A673 (cell line): ENCODE results near the gene KRTAP5-3. TPM values are rescaled to one million over a fixed set of nuclear protein-coding genes. Genes with fewer than 3 reads are reported as not detected.

Experiments used
- BruUV-seq: library from RNA; stranded (reverse); fragments of 400-500 nt; replicated peaks from 2 replicates; lab custom pipeline; 2021; lab: Mats Ljungman, UMichigan
- CTCF ChIA-PET: fragments of 300-600 bp; sonication (Branson Sonifier 250); formaldehyde crosslinking; loops from one replicate; lab custom pipeline; 2022; ENCODE audit warnings: antibody characterized with exemption; lab: Charles Lee
- POLR2A ChIA-PET: fragments of 300-600 bp; sonication (Branson Sonifier 250); formaldehyde crosslinking; loops from one replicate; lab custom pipeline; 2022; ENCODE audit warnings: antibody characterized with exemption; ENCODE audit not compliant: low non-redundant PET; lab: Charles Lee
- DNase-seq: peaks from one replicate; pipeline ENCODE4 v3.0.0-alpha.2; 2015; ENCODE audit warnings: low spot score
- H3K27ac ChIP-seq: fragments of 200-600 bp; sonication (generic); 2 replicates; pipeline ENCODE4 v1.5.1; 2016; ENCODE audit warnings: mixed run types, low read depth, mild to moderate bottlenecking, mixed read lengths, antibody characterized with exemption, low read length; ENCODE audit not compliant: poor library complexity, severe bottlenecking
- H3K27me3 ChIP-seq: fragments of 200-600 bp; sonication (generic); replicated peaks from 2 replicates; pipeline ENCODE4 v1.6.1; 2017; ENCODE audit warnings: mixed run types, low read depth, mild to moderate bottlenecking, mixed read lengths, antibody characterized with exemption, low read length; ENCODE audit not compliant: insufficient read depth, poor library complexity
- H3K36me3 ChIP-seq: fragments of 200-600 bp; sonication (generic); 2 replicates; pipeline ENCODE4 v1.6.1; 2016; ENCODE audit warnings: mixed run types, mild to moderate bottlenecking, mixed read lengths, antibody characterized with exemption, low read length; ENCODE audit not compliant: insufficient read depth, poor library complexity, severe bottlenecking
- H3K4me1 ChIP-seq: fragments of 200-600 bp; sonication (generic); 2 replicates; pipeline ENCODE4 v1.6.1; 2017; ENCODE audit warnings: mixed run types, mild to moderate bottlenecking, mixed read lengths, antibody characterized with exemption, low read length; ENCODE audit not compliant: insufficient read depth, poor library complexity, severe bottlenecking
- H3K4me3 ChIP-seq: fragments of 200-600 bp; sonication (generic); 2 replicates; pipeline ENCODE4 v1.5.1; 2016; ENCODE audit warnings: low read depth, mixed run types, mild to moderate bottlenecking, mixed read lengths, low read length; ENCODE audit not compliant: poor library complexity, severe bottlenecking
- H3K9me3 ChIP-seq: fragments of 200-600 bp; sonication (generic); 2 replicates; pipeline ENCODE4 v1.6.1; 2016; ENCODE audit warnings: mixed run types, low read depth, mild to moderate bottlenecking, mixed read lengths, antibody characterized with exemption, low read length; ENCODE audit not compliant: poor library complexity, severe bottlenecking
- EZH2 ChIP-seq: fragments of 200-600 bp; sonication (generic); IDR thresholded peaks from 2 replicates; pipeline ENCODE4 v1.6.1; 2017; ENCODE audit warnings: borderline replicate concordance, low read depth, mild to moderate bottlenecking, mixed read lengths, antibody characterized with exemption, low read length; ENCODE audit not compliant: poor library complexity, severe bottlenecking
- intact Hi-C: fragments of 100-400 bp; cut with micrococcal nuclease; formaldehyde crosslinking; loops from one replicate; pipeline ENCODE4 v1.10.0; 2022; ENCODE audit not compliant: unreplicated experiment
- total RNA-seq: library from RNA; stranded (reverse); gene quantifications from 2 replicates; pipeline ENCODE4 v1.2.3, GENCODE V29; 2021
- TF ChIP-seq, protein P1 (sequence below): fragments of 300-800, 200-600 bp; sonication (generic); conservative IDR thresholded peaks from 2 replicates; pipeline ENCODE4 v1.5.1; 2017; ENCODE audit warnings: low read depth, mild to moderate bottlenecking, antibody characterized with exemption, low read length, moderate library complexity, mixed read lengths

The KRTAP5-3 gene
- total RNA-seq, 1 experiment from 2014 or later, result not detected

DNA sequence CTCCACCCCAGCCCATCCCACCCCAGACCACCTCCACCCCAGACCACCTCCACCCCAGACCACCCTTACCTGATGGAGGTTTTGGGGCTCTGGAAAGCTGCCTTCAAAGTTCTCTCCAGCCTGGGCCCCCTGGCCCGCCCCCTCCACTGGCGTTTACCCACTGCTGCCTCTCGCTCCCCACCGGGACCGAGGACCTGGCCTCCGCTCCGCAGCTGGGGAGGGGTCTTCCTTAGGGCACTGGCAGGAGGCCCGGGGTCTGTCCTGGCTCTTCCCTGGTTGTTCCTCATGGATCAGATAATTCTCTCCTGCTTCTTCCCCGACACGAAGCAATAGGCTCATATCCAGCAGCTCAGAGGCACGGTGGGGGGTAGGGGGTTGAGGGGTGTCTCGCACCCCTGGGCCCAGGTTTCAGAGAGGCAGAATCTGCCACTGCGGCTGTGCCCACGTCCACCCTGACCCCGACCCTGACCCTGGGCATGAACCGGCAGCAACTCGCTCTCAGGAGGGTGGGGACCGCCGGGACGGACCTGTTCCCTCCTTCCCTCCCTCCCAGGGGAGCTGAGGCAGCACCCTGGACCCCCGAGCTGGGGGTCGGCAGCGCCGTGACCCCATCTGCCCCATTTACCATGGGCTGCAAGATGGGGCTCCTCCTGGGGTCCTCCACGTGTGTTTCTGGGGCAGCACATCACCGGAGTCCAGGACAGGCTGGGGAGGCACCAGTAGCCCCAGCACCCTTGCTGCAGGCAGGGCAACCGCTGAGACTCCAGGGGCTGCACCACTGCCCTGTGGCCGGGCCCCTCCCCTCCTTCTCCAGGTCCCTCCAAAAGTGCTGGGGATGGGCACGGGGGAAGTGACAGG, 34.3 kb upstream of the KRTAP5-3 start:
- no peaks in the 10 kb centered on the region for H3K27me3 ChIP-seq
- H3K4me1 ChIP-seq, result no peaks in the 10 kb centered on the region
- H3K9me3 ChIP-seq, result no peaks in the 10 kb centered on the region
- ChIA-PET POLR2A (no interaction called here), CTCF (no interaction called here)
- no peak for DNase-seq
- no peak overlapping the region for H3K27ac ChIP-seq
- H3K36me3 ChIP-seq, result no peaks in the 10 kb centered on the region
- BruUV-seq, result no TSS peak
- H3K4me3 ChIP-seq, result no peak overlapping the region
- intact Hi-C loops, result no loop called here
- no peak for TF ChIP-seq EZH2
- TF ChIP-seq, protein P1, sequence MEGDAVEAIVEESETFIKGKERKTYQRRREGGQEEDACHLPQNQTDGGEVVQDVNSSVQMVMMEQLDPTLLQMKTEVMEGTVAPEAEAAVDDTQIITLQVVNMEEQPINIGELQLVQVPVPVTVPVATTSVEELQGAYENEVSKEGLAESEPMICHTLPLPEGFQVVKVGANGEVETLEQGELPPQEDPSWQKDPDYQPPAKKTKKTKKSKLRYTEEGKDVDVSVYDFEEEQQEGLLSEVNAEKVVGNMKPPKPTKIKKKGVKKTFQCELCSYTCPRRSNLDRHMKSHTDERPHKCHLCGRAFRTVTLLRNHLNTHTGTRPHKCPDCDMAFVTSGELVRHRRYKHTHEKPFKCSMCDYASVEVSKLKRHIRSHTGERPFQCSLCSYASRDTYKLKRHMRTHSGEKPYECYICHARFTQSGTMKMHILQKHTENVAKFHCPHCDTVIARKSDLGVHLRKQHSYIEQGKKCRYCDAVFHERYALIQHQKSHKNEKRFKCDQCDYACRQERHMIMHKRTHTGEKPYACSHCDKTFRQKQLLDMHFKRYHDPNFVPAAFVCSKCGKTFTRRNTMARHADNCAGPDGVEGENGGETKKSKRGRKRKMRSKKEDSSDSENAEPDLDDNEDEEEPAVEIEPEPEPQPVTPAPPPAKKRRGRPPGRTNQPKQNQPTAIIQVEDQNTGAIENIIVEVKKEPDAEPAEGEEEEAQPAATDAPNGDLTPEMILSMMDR, result no peak

DNA sequence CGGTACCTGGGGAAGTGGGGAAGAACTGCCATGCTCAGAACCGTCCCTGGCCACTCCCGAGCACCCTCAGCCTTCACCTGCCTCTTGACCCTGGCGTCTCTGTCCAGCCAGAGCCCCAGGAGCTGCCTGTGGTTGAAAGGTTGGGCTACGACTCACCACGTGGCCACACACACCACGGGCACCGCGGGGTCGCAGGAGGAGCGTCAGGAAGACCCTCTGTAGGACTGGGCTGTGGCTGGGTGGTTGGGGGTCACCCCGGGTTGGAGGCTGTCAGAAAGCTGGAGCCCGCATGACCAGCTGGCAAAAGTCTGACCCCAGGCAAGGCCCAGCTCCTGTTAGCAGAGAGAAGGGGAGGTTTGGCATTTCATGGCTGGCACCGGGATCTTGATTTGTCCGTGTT, 32.8 kb upstream of the KRTAP5-3 start:
- Histone ChIP-seq H3K9me3 (no peaks in the 10 kb centered on the region), H3K27me3 (no peaks in the 10 kb centered on the region), H3K4me3 (no peak overlapping the region), H3K4me1 (no peaks in the 10 kb centered on the region), H3K36me3 (no peaks in the 10 kb centered on the region), H3K27ac (no peak overlapping the region)
- no peak for TF ChIP-seq EZH2
- TF ChIP-seq, protein P1, result no peak
- BruUV-seq, result no TSS peak
- ChIA-PET POLR2A (no interaction called here), CTCF (no interaction called here)
- intact Hi-C loops, result no loop called here
- DNase-seq, result no peak

DNA sequence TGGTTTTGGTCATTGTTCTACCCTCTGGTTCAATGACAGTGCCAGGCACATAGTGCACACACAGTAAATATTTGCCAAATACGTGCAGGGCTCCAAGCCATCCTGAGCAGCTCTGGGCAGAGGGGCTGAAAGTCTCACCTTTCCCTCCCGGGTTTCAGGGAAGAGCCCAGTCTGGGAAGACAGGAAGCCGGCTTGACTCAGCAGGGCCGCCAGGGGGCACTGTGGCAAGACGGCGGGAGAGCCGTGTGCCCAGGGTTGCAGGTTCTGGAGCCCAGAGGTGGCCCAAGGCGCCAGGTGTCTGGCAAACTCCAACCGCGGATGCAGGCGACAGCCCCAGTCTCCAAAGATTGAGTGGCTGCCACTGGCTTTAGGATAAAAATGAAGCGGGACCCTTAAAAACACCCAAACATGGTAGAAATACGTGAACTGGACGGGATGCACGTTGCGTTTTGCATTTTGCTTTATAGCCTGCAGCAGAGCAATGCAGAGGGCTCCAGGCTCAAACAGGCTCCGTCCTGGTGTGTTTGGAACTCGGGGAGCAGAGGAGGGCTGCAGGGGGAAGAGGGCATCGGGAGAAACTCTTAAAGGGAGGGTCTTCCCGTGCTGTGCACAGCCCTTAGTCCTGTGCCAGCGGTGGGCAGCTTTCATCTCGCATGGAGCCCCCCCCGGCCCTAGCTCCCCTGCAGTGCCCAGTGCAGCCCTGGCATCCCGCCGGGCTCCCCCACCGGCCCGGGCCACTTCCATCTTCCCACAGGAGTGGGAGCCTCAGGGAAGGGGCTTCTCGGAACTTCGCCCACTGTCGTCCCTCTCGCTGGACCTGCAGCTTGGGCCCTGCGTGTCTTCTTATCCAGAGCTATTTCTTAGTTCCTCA, 32.0 kb upstream of the KRTAP5-3 start:
- ChIA-PET POLR2A (no interaction called here), CTCF (interaction anchor here (0.5 to 0.6 kb wide), 2 partner anchors 41 to 254 kb away, joined by 4 to 16 read pairs; no protein-coding TSS in a partner anchor)
- Histone ChIP-seq H3K4me3 (no peak overlapping the region), H3K4me1 (no peaks in the 10 kb centered on the region), H3K9me3 (no peaks in the 10 kb centered on the region), H3K27me3 (peaks cover 4% of the 10 kb centered on the region), H3K36me3 (no peaks in the 10 kb centered on the region), H3K27ac (no peak overlapping the region)
- intact Hi-C loops, result no loop called here
- peak; percentile 33 for DNase-seq
- TF ChIP-seq, protein P1, result peak; percentile 81
- no peak for TF ChIP-seq EZH2
- no TSS peak for BruUV-seq
